SU-DHL-6 (cell line): Measurements from ENCODE around the gene UNC5C.

Source experiments
- CTCF ChIP-seq: fragments of 200-600 bp; sonication (generic); IDR thresholded peaks from one replicate; pipeline ENCODE4 v1.5.1; 2017; ENCODE audit warnings: antibody characterized with exemption, mild to moderate bottlenecking, low read length, moderate library complexity; ENCODE audit not compliant: insufficient read depth, poor library complexity, severe bottlenecking
- EZH2phosphoT487 ChIP-seq: fragments of 200-600 bp; sonication (generic), shearing (Covaris generic); conservative IDR thresholded peaks from 2 replicates; pipeline ENCODE4 v1.6.1; 2018; ENCODE audit warnings: mild to moderate bottlenecking, antibody characterized with exemption, low read length, moderate library complexity, mixed read lengths

- TF ChIP-seq CTCF (no peak), EZH2phosphoT487 (no peak)
These were observed 252.7 kb downstream of the UNC5C start for GRCh38 chr4:95296052-95296451.
